ENCODE measurements around the gene SRGAP2B. TPM values are rescaled to one million over a fixed set of nuclear protein-coding genes. Genes with fewer than 3 reads are reported as not detected.
A peak's percentile ranks its signal among the peaks of the same experiment; 100 is the strongest.
"Not testable (repeated sequence)": the region's sequence is repeated elsewhere in the genome, so short reads cannot be mapped to it uniquely, and the experiment has no call there.

SRGAP2B gene
- total and polyA plus RNA-seq, 2 donors (not counting 3 experiments of a cell fraction or from before 2014, with no cell fraction given) = 13.4 to 75.2 TPM

- dilution Hi-C loops (cut with MboI; ENCODE audit: extremely low pct_ligation_motif_present, low sequenced_read_pairs); H3K36me3 ChIP-seq (ENCODE audit: control insufficient read depth in 2 of 2, extremely low read depth in 1 of 2, insufficient read depth in 2 of 2, low read length in 2 of 2); H3K4me3 ChIP-seq (replicated peaks in 1 of 3; ENCODE audit: insufficient read depth in 1 of 3, low read depth in 1 of 3, low read length in 3 of 3); intact Hi-C loops (cut with micrococcal nuclease); H3K27ac ChIP-seq (ENCODE audit: insufficient read depth, low read depth, low read length); H3K9me3 ChIP-seq (replicated peaks; ENCODE audit: control insufficient read depth, insufficient read depth, low read length); H2AFZ ChIP-seq (ENCODE audit: low read depth, low read length); H3K4me2 ChIP-seq (ENCODE audit: insufficient read depth, low read length); BruUV-seq (replicated peaks); H3K27me3 ChIP-seq (ENCODE audit: control insufficient read depth in 2 of 2, insufficient read depth in 2 of 2, low read length in 2 of 2); H3K9me1 ChIP-seq (replicated peaks; ENCODE audit: control insufficient read depth, extremely low read depth, insufficient read depth, low read length); H3K4me1 ChIP-seq (ENCODE audit: control insufficient read depth, extremely low read depth, insufficient read depth, low read length); POLR2A ChIA-PET; H3K9ac ChIP-seq (replicated peaks; ENCODE audit: extremely low read depth, insufficient read depth, low read length); H4K20me1 ChIP-seq (replicated peaks; ENCODE audit: control insufficient read depth, extremely low read depth, insufficient read depth, low read length); H3K79me2 ChIP-seq (ENCODE audit: control insufficient read depth, insufficient read depth, low read length); CTCF ChIA-PET: not testable (repeated sequence)
- FAIRE-seq (peak; percentile 21), DNase-seq (ENCODE audit: low read depth, low spot score) (peak; percentile 53)
- peak; percentile 31 for TF ChIP-seq FOS (IDR thresholded peaks at IDR 0.05; ENCODE audit: borderline replicate concordance, insufficient read depth, low read length)
These were observed 102.2 kb downstream of the SRGAP2B start for GRCh38 chr1:144992915-144993314.

- dilution Hi-C loops (cut with MboI; ENCODE audit: extremely low pct_ligation_motif_present, low sequenced_read_pairs); H3K4me2 ChIP-seq (ENCODE audit: insufficient read depth, low read length); intact Hi-C loops (cut with micrococcal nuclease); H3K4me3 ChIP-seq (replicated peaks in 1 of 3; ENCODE audit: insufficient read depth in 1 of 3, low read depth in 1 of 3, low read length in 3 of 3); CTCF ChIA-PET; BruUV-seq (replicated peaks); H3K9ac ChIP-seq (replicated peaks; ENCODE audit: extremely low read depth, insufficient read depth, low read length); H3K27ac ChIP-seq (ENCODE audit: insufficient read depth, low read depth, low read length); POLR2A ChIA-PET; H3K4me1 ChIP-seq (ENCODE audit: control insufficient read depth, extremely low read depth, insufficient read depth, low read length); H2AFZ ChIP-seq (ENCODE audit: low read depth, low read length); H3K9me1 ChIP-seq (replicated peaks; ENCODE audit: control insufficient read depth, extremely low read depth, insufficient read depth, low read length); FAIRE-seq; H3K79me2 ChIP-seq (ENCODE audit: control insufficient read depth, insufficient read depth, low read length); H3K27me3 ChIP-seq (ENCODE audit: control insufficient read depth in 2 of 2, insufficient read depth in 2 of 2, low read length in 2 of 2); H3K36me3 ChIP-seq (ENCODE audit: control insufficient read depth in 2 of 2, extremely low read depth in 1 of 2, insufficient read depth in 2 of 2, low read length in 2 of 2); DNase-seq (ENCODE audit: low read depth, low spot score); H4K20me1 ChIP-seq (replicated peaks; ENCODE audit: control insufficient read depth, extremely low read depth, insufficient read depth, low read length); H3K9me3 ChIP-seq (replicated peaks; ENCODE audit: control insufficient read depth, insufficient read depth, low read length): not testable (repeated sequence)
These were observed 104.5 kb downstream of the SRGAP2B start for GRCh38 chr1:144990611-144991010.

DNA sequence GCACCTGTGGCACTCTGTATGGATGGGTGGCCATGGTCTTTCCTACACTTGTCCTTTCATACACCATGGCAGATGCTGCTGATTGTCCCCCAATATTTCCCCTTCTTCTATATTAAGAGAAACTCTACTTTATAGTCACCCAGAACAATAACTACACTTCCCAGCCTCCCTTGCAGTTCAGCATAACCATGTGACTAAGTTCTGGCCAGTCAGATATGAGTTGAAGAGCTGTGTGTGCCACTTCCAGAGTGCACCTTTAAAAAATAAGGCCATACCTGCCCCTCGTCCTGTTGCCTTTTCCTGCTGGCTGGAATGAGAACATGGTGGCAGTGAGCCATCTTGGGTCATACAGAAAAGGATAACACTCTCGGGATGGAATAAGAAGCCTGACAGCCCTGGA, 108.0 kb downstream of the SRGAP2B start:
- BruUV-seq (replicated peaks); H4K20me1 ChIP-seq (replicated peaks; ENCODE audit: control insufficient read depth, extremely low read depth, insufficient read depth, low read length); CTCF ChIA-PET; H3K36me3 ChIP-seq (ENCODE audit: control insufficient read depth in 2 of 2, extremely low read depth in 1 of 2, insufficient read depth in 2 of 2, low read length in 2 of 2); intact Hi-C loops (cut with micrococcal nuclease); H2AFZ ChIP-seq (ENCODE audit: low read depth, low read length); H3K4me2 ChIP-seq (ENCODE audit: insufficient read depth, low read length); H3K4me1 ChIP-seq (ENCODE audit: control insufficient read depth, extremely low read depth, insufficient read depth, low read length); POLR2A ChIA-PET; H3K9ac ChIP-seq (replicated peaks; ENCODE audit: extremely low read depth, insufficient read depth, low read length); H3K79me2 ChIP-seq (ENCODE audit: control insufficient read depth, insufficient read depth, low read length); H3K9me3 ChIP-seq (replicated peaks; ENCODE audit: control insufficient read depth, insufficient read depth, low read length); H3K27ac ChIP-seq (ENCODE audit: insufficient read depth, low read depth, low read length); H3K27me3 ChIP-seq (ENCODE audit: control insufficient read depth in 2 of 2, insufficient read depth in 2 of 2, low read length in 2 of 2); H3K4me3 ChIP-seq (replicated peaks in 1 of 3; ENCODE audit: insufficient read depth in 1 of 3, low read depth in 1 of 3, low read length in 3 of 3); dilution Hi-C loops (cut with MboI; ENCODE audit: extremely low pct_ligation_motif_present, low sequenced_read_pairs); FAIRE-seq; DNase-seq (ENCODE audit: low read depth, low spot score); H3K9me1 ChIP-seq (replicated peaks; ENCODE audit: control insufficient read depth, extremely low read depth, insufficient read depth, low read length): not testable (repeated sequence)

GRCh38 chr1:144986171-144986860, 108.8 kb downstream of the SRGAP2B start:
- H3K36me3 ChIP-seq (ENCODE audit: control insufficient read depth in 2 of 2, extremely low read depth in 1 of 2, insufficient read depth in 2 of 2, low read length in 2 of 2); H3K27me3 ChIP-seq (ENCODE audit: control insufficient read depth in 2 of 2, insufficient read depth in 2 of 2, low read length in 2 of 2); POLR2A ChIA-PET; H3K4me2 ChIP-seq (ENCODE audit: insufficient read depth, low read length); H4K20me1 ChIP-seq (replicated peaks; ENCODE audit: control insufficient read depth, extremely low read depth, insufficient read depth, low read length); H3K79me2 ChIP-seq (ENCODE audit: control insufficient read depth, insufficient read depth, low read length); H3K9me1 ChIP-seq (replicated peaks; ENCODE audit: control insufficient read depth, extremely low read depth, insufficient read depth, low read length); H2AFZ ChIP-seq (ENCODE audit: low read depth, low read length); intact Hi-C loops (cut with micrococcal nuclease); BruUV-seq (replicated peaks); H3K9me3 ChIP-seq (replicated peaks; ENCODE audit: control insufficient read depth, insufficient read depth, low read length); FAIRE-seq; dilution Hi-C loops (cut with MboI; ENCODE audit: extremely low pct_ligation_motif_present, low sequenced_read_pairs); H3K4me3 ChIP-seq (replicated peaks in 1 of 3; ENCODE audit: insufficient read depth in 1 of 3, low read depth in 1 of 3, low read length in 3 of 3); DNase-seq (ENCODE audit: low read depth, low spot score); H3K4me1 ChIP-seq (ENCODE audit: control insufficient read depth, extremely low read depth, insufficient read depth, low read length); H3K9ac ChIP-seq (replicated peaks; ENCODE audit: extremely low read depth, insufficient read depth, low read length); H3K27ac ChIP-seq (ENCODE audit: insufficient read depth, low read depth, low read length); CTCF ChIA-PET: not testable (repeated sequence)

Data from endothelial cell of umbilical vein (primary cell).